ENCODE data around the gene RBP7.

RBP7 gene

DNA sequence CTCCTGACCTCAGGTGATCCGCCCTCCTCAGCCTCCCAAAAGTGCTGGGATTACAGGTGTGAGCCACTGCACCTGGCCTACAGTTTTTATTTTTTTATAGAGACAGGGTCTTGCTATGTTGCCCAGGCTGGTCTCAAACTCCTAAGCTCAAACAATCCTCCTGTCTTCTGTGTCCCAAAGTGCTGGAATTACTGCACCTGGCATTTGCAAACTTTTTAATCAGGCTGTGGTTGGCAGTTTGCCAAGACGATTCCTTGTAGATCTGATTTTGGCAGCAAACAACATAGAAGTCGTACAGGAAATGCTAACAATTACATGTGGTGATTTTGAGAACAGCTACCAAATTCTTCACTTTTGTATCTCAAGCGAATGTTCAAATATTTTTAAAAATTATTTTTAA lies 10.1 kb downstream of the RBP7 start:
- no peak for DNase-seq (ENCODE audit: low read depth in 1 of 2, low spot score in 1 of 2)
- TF ChIP-seq, protein P1, sequence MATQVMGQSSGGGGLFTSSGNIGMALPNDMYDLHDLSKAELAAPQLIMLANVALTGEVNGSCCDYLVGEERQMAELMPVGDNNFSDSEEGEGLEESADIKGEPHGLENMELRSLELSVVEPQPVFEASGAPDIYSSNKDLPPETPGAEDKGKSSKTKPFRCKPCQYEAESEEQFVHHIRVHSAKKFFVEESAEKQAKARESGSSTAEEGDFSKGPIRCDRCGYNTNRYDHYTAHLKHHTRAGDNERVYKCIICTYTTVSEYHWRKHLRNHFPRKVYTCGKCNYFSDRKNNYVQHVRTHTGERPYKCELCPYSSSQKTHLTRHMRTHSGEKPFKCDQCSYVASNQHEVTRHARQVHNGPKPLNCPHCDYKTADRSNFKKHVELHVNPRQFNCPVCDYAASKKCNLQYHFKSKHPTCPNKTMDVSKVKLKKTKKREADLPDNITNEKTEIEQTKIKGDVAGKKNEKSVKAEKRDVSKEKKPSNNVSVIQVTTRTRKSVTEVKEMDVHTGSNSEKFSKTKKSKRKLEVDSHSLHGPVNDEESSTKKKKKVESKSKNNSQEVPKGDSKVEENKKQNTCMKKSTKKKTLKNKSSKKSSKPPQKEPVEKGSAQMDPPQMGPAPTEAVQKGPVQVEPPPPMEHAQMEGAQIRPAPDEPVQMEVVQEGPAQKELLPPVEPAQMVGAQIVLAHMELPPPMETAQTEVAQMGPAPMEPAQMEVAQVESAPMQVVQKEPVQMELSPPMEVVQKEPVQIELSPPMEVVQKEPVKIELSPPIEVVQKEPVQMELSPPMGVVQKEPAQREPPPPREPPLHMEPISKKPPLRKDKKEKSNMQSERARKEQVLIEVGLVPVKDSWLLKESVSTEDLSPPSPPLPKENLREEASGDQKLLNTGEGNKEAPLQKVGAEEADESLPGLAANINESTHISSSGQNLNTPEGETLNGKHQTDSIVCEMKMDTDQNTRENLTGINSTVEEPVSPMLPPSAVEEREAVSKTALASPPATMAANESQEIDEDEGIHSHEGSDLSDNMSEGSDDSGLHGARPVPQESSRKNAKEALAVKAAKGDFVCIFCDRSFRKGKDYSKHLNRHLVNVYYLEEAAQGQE (IDR thresholded peaks at IDR 0.05; ENCODE audit: insufficient replicate concordance, low read depth), result no peak
- TF ChIP-seq POLR2AphosphoS5 (IDR thresholded peaks at IDR 0.05; ENCODE audit: low read depth), result no peak
- no peak for TF ChIP-seq SPI1 (IDR thresholded peaks at IDR 0.05; ENCODE audit: borderline replicate concordance, low read depth)
- TF ChIP-seq CTCF (IDR thresholded peaks at IDR 0.05; ENCODE audit: insufficient read depth, low read length), result no peak
- TF ChIP-seq GABPA (IDR thresholded peaks at IDR 0.05; ENCODE audit: low read depth), result no peak
- Histone ChIP-seq H3K4me3 (replicated peaks; ENCODE audit: insufficient read depth, low read length) (no peak overlapping the region), H3K27ac (replicated peaks) (no peak overlapping the region), H3K27me3 (ENCODE audit: insufficient read depth, poor library complexity, severe bottlenecking) (no peaks in the 10 kb centered on the region)

DNA sequence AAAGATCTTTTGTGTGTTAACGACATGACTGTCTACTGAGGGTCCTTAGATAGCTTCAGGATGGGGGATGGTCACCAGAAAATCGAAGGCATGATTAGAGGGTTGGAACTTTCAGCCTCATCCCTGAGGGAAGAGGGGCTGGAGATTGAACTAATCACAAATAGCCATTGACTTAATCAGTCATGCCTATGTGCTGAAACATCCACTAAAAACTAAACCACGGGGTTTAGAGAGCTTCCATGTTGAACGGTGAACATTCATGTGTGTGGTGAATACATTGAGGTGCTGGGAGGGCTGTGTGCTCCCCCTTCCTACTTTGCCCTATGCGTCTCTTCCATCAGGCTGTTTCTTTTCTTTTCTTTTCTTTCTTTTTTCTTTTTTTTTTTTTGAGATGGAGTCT lies 17.0 kb downstream of the RBP7 start:
- DNase-seq (ENCODE audit: low read depth in 1 of 2, low spot score in 1 of 2), result no peak
- no peak overlapping the region for H3K27ac ChIP-seq (replicated peaks)
- no peak for TF ChIP-seq POLR2AphosphoS5 (IDR thresholded peaks at IDR 0.05; ENCODE audit: low read depth)
- no peak for TF ChIP-seq GABPA (IDR thresholded peaks at IDR 0.05; ENCODE audit: low read depth)
- no peak for TF ChIP-seq CTCF (IDR thresholded peaks at IDR 0.05; ENCODE audit: insufficient read depth, low read length)
- TF ChIP-seq, protein P1 (IDR thresholded peaks at IDR 0.05; ENCODE audit: insufficient replicate concordance, low read depth), result no peak
- TF ChIP-seq SPI1 (IDR thresholded peaks at IDR 0.05; ENCODE audit: borderline replicate concordance, low read depth), result no peak
- no peaks in the 10 kb centered on the region for H3K27me3 ChIP-seq (ENCODE audit: insufficient read depth, poor library complexity, severe bottlenecking)
- H3K4me3 ChIP-seq (replicated peaks; ENCODE audit: insufficient read depth, low read length), result no peak overlapping the region

DNA sequence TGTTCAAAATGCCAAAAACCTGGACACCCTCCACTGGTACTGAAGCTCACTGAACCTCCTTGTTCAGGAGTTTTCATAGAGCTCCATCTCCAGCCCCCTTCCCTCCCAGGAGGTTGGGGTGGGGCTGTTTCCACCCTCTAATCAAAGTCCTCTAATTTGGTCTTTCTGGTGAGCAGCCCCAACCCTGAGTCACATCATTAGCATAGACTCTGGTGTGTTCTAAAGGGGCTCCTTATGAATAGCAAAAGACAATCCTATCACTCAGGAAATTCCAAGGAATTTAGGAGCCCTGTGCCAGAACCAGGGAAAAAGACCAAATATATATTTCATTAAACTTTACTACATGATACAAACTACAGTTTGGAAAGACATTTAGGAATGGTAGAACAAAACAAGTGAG lies 22.5 kb downstream of the RBP7 start:
- Histone ChIP-seq H3K27ac (replicated peaks) (no peak overlapping the region), H3K27me3 (ENCODE audit: insufficient read depth, poor library complexity, severe bottlenecking) (no peaks in the 10 kb centered on the region), H3K4me3 (replicated peaks; ENCODE audit: insufficient read depth, low read length) (no peak overlapping the region)
- TF ChIP-seq, protein P1 (IDR thresholded peaks at IDR 0.05; ENCODE audit: insufficient replicate concordance, low read depth), result no peak
- no peak for TF ChIP-seq CTCF (IDR thresholded peaks at IDR 0.05; ENCODE audit: insufficient read depth, low read length)
- no peak for TF ChIP-seq POLR2AphosphoS5 (IDR thresholded peaks at IDR 0.05; ENCODE audit: low read depth)
- no peak for TF ChIP-seq SPI1 (IDR thresholded peaks at IDR 0.05; ENCODE audit: borderline replicate concordance, low read depth)
- no peak for TF ChIP-seq GABPA (IDR thresholded peaks at IDR 0.05; ENCODE audit: low read depth)
- no peak for DNase-seq (ENCODE audit: low read depth in 1 of 2, low spot score in 1 of 2)
